ENCODE measurements around the gene CD300LD.
"Not testable (repeated sequence)": the region's sequence is repeated elsewhere in the genome, so short reads cannot be mapped to it uniquely, and the experiment has no call there.

CD300LD gene

GRCh38 chr17:74592087-74592990, at the start of gene CD300LD:
TSS of gene CD300LD (minus strand) at chr17:74592283. CDS start at chr17:74592202, 81 bp downstream.
- Histone ChIP-seq H3K9me3 (ENCODE audit: control insufficient read depth, low read depth, low read length) (no peaks in the 10 kb centered on the region), H3K36me3 (ENCODE audit: control insufficient read depth, low read depth, low read length) (no peaks in the 10 kb centered on the region), H3K4me3 (ENCODE audit: low read length) (no peak within 1 kb of the TSS), H3K27ac (ENCODE audit: low read length) (no peak within 1 kb of the TSS), H3K9ac (ENCODE audit: low read length) (no peak within 1 kb of the TSS), H3K4me1 (ENCODE audit: control insufficient read depth, low read depth, low read length) (no peaks in the 10 kb centered on the region), H3K27me3 (ENCODE audit: control insufficient read depth, insufficient read depth, low read length) (no peaks in the 10 kb centered on the region)

GRCh38 chr17:74641224-74641957, 49.3 kb upstream of the CD300LD start:
- no peaks in the 10 kb centered on the region for H3K27me3 ChIP-seq (ENCODE audit: control insufficient read depth, insufficient read depth, low read length)
- H3K9ac ChIP-seq (ENCODE audit: low read length), result no peak overlapping the region
- H3K36me3 ChIP-seq (ENCODE audit: control insufficient read depth, low read depth, low read length), result no peaks in the 10 kb centered on the region
- no peaks in the 10 kb centered on the region for H3K4me1 ChIP-seq (ENCODE audit: control insufficient read depth, low read depth, low read length)
- H3K27ac ChIP-seq (ENCODE audit: low read length), result no peak overlapping the region
- no peak overlapping the region for H3K4me3 ChIP-seq (ENCODE audit: low read length)
- H3K9me3 ChIP-seq (ENCODE audit: control insufficient read depth, low read depth, low read length), result no peaks in the 10 kb centered on the region

- Histone ChIP-seq H3K9me3 (ENCODE audit: control insufficient read depth, low read depth, low read length) (no peaks in the 10 kb centered on the region), H3K27me3 (ENCODE audit: control insufficient read depth, insufficient read depth, low read length) (no peaks in the 10 kb centered on the region), H3K9ac (ENCODE audit: low read length) (no peak overlapping the region), H3K4me3 (ENCODE audit: low read length) (no peak overlapping the region), H3K27ac (ENCODE audit: low read length) (no peak overlapping the region), H3K36me3 (ENCODE audit: control insufficient read depth, low read depth, low read length) (no peaks in the 10 kb centered on the region), H3K4me1 (ENCODE audit: control insufficient read depth, low read depth, low read length) (peaks cover 9% of the 10 kb centered on the region)
These were observed 47.6 kb upstream of the CD300LD start for GRCh38 chr17:74639704-74640151.

GRCh38 chr17:74637926-74638325, 45.8 kb upstream of the CD300LD start:
- H3K9ac ChIP-seq (ENCODE audit: low read length), result no peak overlapping the region
- no peak overlapping the region for H3K4me3 ChIP-seq (ENCODE audit: low read length)
- no peak overlapping the region for H3K27ac ChIP-seq (ENCODE audit: low read length)
- no peaks in the 10 kb centered on the region for H3K27me3 ChIP-seq (ENCODE audit: control insufficient read depth, insufficient read depth, low read length)
- H3K4me1 ChIP-seq (ENCODE audit: control insufficient read depth, low read depth, low read length), result peaks cover 14% of the 10 kb centered on the region
- no peaks in the 10 kb centered on the region for H3K36me3 ChIP-seq (ENCODE audit: control insufficient read depth, low read depth, low read length)
- H3K9me3 ChIP-seq (ENCODE audit: control insufficient read depth, low read depth, low read length), result no peaks in the 10 kb centered on the region

- Histone ChIP-seq H3K27me3 (ENCODE audit: control insufficient read depth, insufficient read depth, low read length) (no peaks in the 10 kb centered on the region), H3K4me3 (ENCODE audit: low read length) (no peak overlapping the region), H3K9ac (ENCODE audit: low read length) (no peak overlapping the region), H3K27ac (ENCODE audit: low read length) (no peak overlapping the region), H3K4me1 (ENCODE audit: control insufficient read depth, low read depth, low read length) (peaks cover 15% of the 10 kb centered on the region), H3K36me3 (ENCODE audit: control insufficient read depth, low read depth, low read length) (no peaks in the 10 kb centered on the region), H3K9me3 (ENCODE audit: control insufficient read depth, low read depth, low read length) (no peaks in the 10 kb centered on the region)
These were observed 45.2 kb upstream of the CD300LD start for GRCh38 chr17:74637265-74637664.

- not testable (repeated sequence) for H3K4me3 ChIP-seq (ENCODE audit: low read length); H3K27ac ChIP-seq (ENCODE audit: low read length); H3K27me3 ChIP-seq (ENCODE audit: control insufficient read depth, insufficient read depth, low read length); H3K36me3 ChIP-seq (ENCODE audit: control insufficient read depth, low read depth, low read length); H3K9ac ChIP-seq (ENCODE audit: low read length); H3K9me3 ChIP-seq (ENCODE audit: control insufficient read depth, low read depth, low read length)
- H3K4me1 ChIP-seq (ENCODE audit: control insufficient read depth, low read depth, low read length), result peaks cover 19% of the 10 kb centered on the region
These were observed 44.5 kb upstream of the CD300LD start for GRCh38 chr17:74636541-74637085.

GRCh38 chr17:74635418-74635817, 43.3 kb upstream of the CD300LD start:
- Histone ChIP-seq H3K4me3 (ENCODE audit: low read length) (no peak overlapping the region), H3K27me3 (ENCODE audit: control insufficient read depth, insufficient read depth, low read length) (no peaks in the 10 kb centered on the region)

GRCh38 chr17:74633326-74633725, 41.2 kb upstream of the CD300LD start:
- H3K9me3 ChIP-seq (ENCODE audit: control insufficient read depth, low read depth, low read length), result no peaks in the 10 kb centered on the region
- H3K4me3 ChIP-seq (ENCODE audit: low read length), result no peak overlapping the region
- no peak overlapping the region for H3K27ac ChIP-seq (ENCODE audit: low read length)
- H3K4me1 ChIP-seq (ENCODE audit: control insufficient read depth, low read depth, low read length), result peaks cover 19% of the 10 kb centered on the region
- H3K9ac ChIP-seq (ENCODE audit: low read length), result no peak overlapping the region
- H3K27me3 ChIP-seq (ENCODE audit: control insufficient read depth, insufficient read depth, low read length), result no peaks in the 10 kb centered on the region
- no peaks in the 10 kb centered on the region for H3K36me3 ChIP-seq (ENCODE audit: control insufficient read depth, low read depth, low read length)

More at GRCh38 chr17:74635418-74635817, 43.3 kb upstream of the CD300LD start:
- H3K9ac ChIP-seq (ENCODE audit: low read length), result no peak overlapping the region
- no peak overlapping the region for H3K27ac ChIP-seq (ENCODE audit: low read length)
- H3K36me3 ChIP-seq (ENCODE audit: control insufficient read depth, low read depth, low read length), result no peaks in the 10 kb centered on the region
- peaks cover 19% of the 10 kb centered on the region for H3K4me1 ChIP-seq (ENCODE audit: control insufficient read depth, low read depth, low read length)
- no peaks in the 10 kb centered on the region for H3K9me3 ChIP-seq (ENCODE audit: control insufficient read depth, low read depth, low read length)

- Histone ChIP-seq H3K9me3 (ENCODE audit: control insufficient read depth, low read depth, low read length) (no peaks in the 10 kb centered on the region), H3K9ac (ENCODE audit: low read length) (no peak overlapping the region), H3K36me3 (ENCODE audit: control insufficient read depth, low read depth, low read length) (no peaks in the 10 kb centered on the region), H3K4me3 (ENCODE audit: low read length) (no peak overlapping the region), H3K4me1 (ENCODE audit: control insufficient read depth, low read depth, low read length) (peaks cover 19% of the 10 kb centered on the region), H3K27me3 (ENCODE audit: control insufficient read depth, insufficient read depth, low read length) (no peaks in the 10 kb centered on the region), H3K27ac (ENCODE audit: low read length) (no peak overlapping the region)
These were observed 40.5 kb upstream of the CD300LD start for GRCh38 chr17:74632617-74633016.

GRCh38 chr17:74631468-74632450, 39.7 kb upstream of the CD300LD start:
- Histone ChIP-seq H3K27me3 (ENCODE audit: control insufficient read depth, insufficient read depth, low read length) (no peaks in the 10 kb centered on the region), H3K27ac (ENCODE audit: low read length) (no peak overlapping the region), H3K9ac (ENCODE audit: low read length) (no peak overlapping the region), H3K9me3 (ENCODE audit: control insufficient read depth, low read depth, low read length) (no peaks in the 10 kb centered on the region), H3K4me1 (ENCODE audit: control insufficient read depth, low read depth, low read length) (peaks cover 19% of the 10 kb centered on the region), H3K36me3 (ENCODE audit: control insufficient read depth, low read depth, low read length) (no peaks in the 10 kb centered on the region), H3K4me3 (ENCODE audit: low read length) (no peak overlapping the region)

- not testable (repeated sequence) for H3K27me3 ChIP-seq (ENCODE audit: control insufficient read depth, insufficient read depth, low read length); H3K27ac ChIP-seq (ENCODE audit: low read length); H3K4me3 ChIP-seq (ENCODE audit: low read length); H3K9ac ChIP-seq (ENCODE audit: low read length); H3K9me3 ChIP-seq (ENCODE audit: control insufficient read depth, low read depth, low read length); H3K36me3 ChIP-seq (ENCODE audit: control insufficient read depth, low read depth, low read length)
- H3K4me1 ChIP-seq (ENCODE audit: control insufficient read depth, low read depth, low read length), result peaks cover 14% of the 10 kb centered on the region
These were observed 38.2 kb upstream of the CD300LD start for GRCh38 chr17:74630251-74630650.

All from iPS-18a (cell line).